Limb (tissue), 2 donors: ENCODE results near the gene CAPNS1.
"Not testable (repeated sequence)": the region's sequence is repeated elsewhere in the genome, so short reads cannot be mapped to it uniquely, and the experiment has no call there.

ENCODE experiments used
- DNase-seq, 2 donors: peaks; one replicate each; pipeline ENCODE4 v3.0.0-alpha.2; 2016; ENCODE audit errors: extremely low spot score in 2 of 2

Gene CAPNS1

GRCh38 chr19:36113894-36114720, 25.8 kb upstream of the CAPNS1 start:
- no peak for DNase-seq

DNA sequence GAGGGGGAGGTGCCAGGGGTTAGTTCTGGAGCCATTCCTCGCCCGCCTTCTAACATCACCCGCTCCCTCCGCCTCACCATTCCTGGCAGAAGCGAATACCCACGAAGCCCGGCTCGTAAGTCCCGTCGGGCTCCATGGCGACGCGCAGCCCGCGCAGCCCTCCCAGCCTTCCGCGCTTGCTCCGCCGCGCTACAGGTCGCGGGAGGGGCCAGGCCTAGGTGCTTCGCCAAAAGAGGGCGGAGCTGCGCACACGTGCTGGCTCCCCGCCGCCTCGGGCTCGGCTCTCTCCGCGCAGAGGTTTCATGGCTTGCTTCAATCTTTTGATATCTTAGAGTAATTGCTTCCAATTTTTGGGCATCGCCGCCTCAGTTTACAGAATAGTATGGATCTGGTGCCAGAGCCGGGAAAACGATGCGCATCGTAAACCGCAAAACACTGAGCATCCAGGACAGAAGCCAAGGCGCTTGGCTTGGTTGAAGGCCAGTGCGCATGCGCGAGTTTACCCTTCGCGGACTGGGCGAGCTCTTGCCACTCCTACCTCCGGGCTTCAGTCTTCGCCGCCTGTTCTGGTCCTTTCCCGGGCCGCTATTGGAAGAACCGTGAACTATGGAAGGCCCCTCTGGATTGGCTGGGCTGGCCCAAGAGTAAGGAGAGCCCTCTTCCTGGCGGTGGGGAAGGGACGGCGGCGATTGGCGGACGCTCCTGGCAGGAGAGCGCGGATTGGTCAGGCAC, 25.0 kb upstream of the CAPNS1 start, which contains the start of gene POLR2I:
Gene POLR2I (minus strand): TSS at position 155 of the 732 bp plus-strand sequence. CDS start 19 bp downstream, at position 136.
- peak; percentile 99 to 100 for DNase-seq

GRCh38 chr19:36115453-36116343, 24.2 kb upstream of the CAPNS1 start, which contains the start of gene TBCB:
TSS of gene TBCB (plus strand) at chr19:36115468. CDS start at chr19:36115561, 93 bp downstream.
- DNase-seq, result no peak

GRCh38 chr19:36116344-36116637, 23.6 kb upstream of the CAPNS1 start:
- DNase-seq, result no peak

- DNase-seq, result no peak
These were observed 19.5 kb upstream of the CAPNS1 start for GRCh38 chr19:36120092-36120983.

GRCh38 chr19:36120984-36121358, 18.9 kb upstream of the CAPNS1 start:
- DNase-seq, result no peak

DNA sequence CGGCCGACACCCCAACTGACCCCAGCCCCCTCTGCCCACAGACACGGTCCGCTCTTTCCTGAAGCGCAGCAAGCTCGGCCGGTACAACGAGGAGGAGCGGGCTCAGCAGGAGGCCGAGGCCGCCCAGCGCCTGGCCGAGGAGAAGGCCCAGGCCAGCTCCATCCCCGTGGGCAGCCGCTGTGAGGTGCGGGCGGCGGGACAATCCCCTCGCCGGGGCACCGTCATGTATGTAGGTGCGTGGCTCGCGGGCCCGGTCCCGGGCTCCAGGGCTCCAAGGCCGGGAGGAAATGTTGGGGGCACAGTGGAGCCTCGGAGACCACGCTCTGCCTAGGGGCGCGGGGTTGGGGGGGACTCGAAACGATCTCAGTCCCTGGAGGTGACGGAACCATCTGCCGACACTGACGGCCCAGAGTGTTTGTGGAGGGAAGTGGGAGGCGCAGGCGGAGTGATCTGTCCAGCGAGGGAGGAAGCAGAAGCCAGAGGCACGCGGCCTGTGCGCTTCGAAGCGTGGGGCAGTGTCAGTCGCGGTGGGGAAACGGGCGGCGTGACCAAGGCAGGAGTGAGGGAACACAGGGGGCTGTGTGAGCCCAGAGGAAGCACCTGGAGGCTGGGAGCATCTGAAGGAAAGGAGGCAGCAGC, 18.3 kb upstream of the CAPNS1 start:
- DNase-seq, result no peak

DNA sequence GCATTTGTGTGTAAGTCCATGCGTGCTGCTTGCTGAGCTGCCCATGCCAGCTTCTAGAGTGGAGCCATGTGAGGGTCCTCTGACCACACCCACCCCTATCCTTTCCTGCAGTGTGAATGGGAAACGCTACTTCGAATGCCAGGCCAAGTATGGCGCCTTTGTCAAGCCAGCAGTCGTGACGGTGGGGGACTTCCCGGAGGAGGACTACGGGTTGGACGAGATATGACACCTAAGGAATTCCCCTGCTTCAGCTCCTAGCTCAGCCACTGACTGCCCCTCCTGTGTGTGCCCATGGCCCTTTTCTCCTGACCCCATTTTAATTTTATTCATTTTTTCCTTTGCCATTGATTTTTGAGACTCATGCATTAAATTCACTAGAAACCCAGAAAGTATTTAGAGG, 14.3 kb upstream of the CAPNS1 start:
- no peak for DNase-seq

- no peak for DNase-seq
These were observed 11.5 kb upstream of the CAPNS1 start for GRCh38 chr19:36128392-36128736.

DNA sequence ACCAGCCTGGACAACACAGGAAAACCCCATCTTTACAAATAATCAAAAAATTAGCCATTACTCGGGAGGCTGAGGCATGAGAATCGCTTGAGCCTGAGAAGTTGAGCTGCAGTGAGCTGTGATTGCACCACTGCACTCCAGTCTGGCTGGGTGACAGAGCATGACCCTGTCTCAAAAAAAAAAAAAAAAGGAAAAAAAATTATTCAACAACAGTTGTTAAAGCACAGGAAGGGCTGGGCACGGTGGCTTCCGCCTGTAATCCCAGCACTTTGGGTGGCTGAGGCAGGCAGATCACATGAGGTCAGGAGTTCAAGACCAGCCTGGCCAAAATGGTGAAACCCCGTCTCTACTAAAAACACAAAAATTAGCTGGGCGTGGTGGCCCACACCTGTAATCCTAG, 8.6 kb upstream of the CAPNS1 start:
- not testable (repeated sequence) for DNase-seq

GRCh38 chr19:36134867-36135266, 5.0 kb upstream of the CAPNS1 start:
- DNase-seq, result not testable (repeated sequence)

DNA sequence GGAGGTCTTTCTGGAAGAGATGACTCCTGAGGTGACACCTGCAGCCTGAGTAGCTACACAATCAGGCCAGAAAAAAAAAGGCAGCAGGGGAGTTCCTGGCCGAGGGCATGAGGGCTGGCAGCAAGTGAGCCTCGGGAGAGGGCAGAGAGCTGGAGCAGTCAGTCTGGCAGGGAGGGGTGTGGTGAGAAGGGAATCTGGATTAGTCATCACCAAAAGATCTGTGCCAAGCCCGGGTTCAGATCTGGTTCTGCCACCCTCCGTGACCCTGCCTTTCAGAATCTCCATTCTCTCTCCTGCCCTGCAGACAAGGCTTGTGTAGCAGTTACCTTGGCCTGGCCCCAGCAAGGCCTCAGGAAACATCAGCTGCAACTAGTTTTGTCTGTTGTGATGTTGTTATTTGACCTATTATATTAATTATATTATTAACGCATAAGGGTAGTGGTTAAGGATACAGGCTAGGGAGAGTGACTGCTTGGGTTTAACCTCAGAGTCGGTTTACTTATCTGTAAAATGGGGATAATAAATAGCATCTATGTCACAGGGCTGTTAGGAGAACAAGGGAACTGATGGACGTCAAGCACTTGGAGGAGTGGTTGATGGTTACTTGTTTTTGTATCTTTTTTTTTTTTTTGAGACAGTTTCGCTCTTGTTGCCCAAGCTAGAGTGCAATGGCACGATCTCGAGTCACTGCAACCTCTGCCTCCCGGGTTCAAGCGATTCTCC, 2.7 kb upstream of the CAPNS1 start:
- no peak for DNase-seq

DNA sequence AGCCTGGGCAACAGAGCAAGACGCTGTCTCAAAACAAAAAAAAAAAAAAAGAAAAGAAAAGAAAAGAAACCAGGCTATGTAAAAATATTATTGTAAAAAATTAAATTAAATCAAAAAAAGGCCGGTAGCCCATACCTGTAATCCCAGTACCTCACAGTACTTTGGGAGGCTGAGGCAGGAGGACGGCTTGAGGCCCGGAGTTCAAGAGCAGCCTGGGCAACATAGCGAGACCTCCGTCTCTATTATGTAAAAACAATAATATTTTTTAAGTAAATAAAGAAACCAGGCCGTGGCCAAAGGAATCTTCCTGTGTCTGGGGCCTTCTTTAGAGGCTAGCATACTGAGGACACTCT, 770 bp upstream of the CAPNS1 start:
- DNase-seq, result no peak

DNA sequence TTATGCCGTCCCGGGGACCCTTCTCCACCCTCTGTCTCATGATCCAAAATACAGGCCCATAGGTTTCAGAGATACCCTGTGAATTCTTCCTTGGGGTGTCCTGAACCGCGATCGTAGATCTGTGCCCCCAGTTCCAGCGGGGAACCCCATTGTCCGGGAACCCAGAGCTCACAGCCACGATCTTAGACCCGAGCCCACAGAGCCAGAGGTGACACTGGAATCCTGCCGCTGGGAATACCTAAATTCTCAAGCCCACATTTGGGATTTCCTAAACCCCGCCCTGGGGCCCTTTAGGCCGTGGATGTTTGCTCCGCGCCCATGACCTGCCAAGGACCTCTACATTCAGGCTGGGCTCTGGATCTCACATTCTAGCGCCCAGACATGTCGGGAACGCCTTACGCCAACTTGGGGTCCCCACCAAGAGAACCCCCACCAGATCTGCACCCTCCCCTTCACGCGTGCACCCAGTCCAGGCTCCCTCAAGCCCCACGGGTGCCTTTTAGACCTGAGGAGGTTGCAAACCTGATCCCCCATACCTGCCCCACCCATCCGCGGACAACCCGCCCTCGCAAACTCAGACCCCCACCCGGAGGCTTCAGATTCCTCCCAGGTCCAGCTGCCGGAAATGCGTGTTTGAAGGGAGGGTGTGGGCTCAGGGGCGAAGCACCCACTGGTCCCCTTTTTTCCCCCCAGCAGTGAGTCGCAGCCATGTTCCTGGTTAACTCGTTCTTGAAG, 605 bp downstream of the CAPNS1 start:
- peak in 1 of 2 donors; percentile 56 for DNase-seq

DNA sequence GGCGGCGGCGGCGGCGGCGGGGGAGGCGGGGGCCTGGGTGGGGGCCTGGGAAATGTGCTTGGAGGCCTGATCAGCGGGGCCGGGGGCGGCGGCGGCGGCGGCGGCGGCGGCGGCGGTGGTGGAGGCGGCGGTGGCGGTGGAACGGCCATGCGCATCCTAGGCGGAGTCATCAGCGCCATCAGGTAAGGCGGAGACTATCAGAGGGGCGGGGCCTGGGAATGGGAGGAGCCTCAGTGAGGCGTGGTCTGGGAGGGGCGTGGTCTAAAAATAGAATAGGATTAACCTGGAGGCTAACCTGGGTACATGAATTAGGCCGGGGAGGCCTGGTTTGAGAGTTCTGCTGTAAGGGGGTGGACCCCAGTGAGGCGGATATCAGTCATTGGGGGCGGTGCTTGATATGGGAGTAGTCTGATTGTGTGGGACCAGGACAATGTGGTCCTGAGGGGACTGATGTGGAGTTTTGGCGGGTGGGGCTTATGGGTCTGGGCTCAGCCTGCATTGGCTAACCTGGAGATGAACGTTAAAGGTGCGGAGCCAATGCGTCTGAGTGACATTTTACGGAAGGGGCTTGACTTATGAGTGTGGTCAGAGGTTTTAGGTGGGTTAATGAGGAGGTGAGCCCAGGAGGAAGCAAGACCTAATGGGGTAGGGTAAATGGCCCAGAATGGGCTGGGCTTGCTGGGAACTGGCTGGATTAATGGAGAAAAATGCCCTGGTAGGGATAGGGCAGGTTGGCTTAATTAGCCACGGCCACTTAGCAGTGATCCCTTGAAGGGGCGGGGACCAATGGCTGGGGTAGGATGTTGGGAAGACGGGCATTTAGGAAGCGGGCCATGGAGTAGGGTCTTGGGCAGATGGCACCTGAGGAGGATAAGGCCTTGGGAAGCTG, 1.4 kb downstream of the CAPNS1 start:
- DNase-seq, result peak; percentile 61 to 91

GRCh38 chr19:36142046-36142445, 2.2 kb downstream of the CAPNS1 start:
- DNase-seq, result no peak

- DNase-seq, result no peak
These were observed 2.6 kb downstream of the CAPNS1 start for GRCh38 chr19:36142496-36142895.

GRCh38 chr19:36144624-36145023, 4.8 kb downstream of the CAPNS1 start:
- DNase-seq, result no peak
